Omental fat pad (tissue), 4 donors: Measurements from ENCODE around the gene MAST4. TPM values are rescaled to one million over a fixed set of nuclear protein-coding genes. Genes with fewer than 3 reads are reported as not detected.

ENCODE experiments used
- ATAC-seq: fragments of 150-250 bp; one replicate; pipeline ENCODE4 v1.9.1; 2016; ENCODE audit warnings: mild to moderate bottlenecking, moderate library complexity; ENCODE audit not compliant: low FRiP score
- DNase-seq: peaks from one replicate; pipeline ENCODE4 v3.0.0-alpha.2; 2019; ENCODE audit warnings: low spot score
- CTCF ChIP-seq, 3 donors: fragments of 450-650 bp; IDR thresholded peaks; one replicate each; pipeline ENCODE4 v1.5.1; 2016 to 2017; ENCODE audit warnings: antibody characterized with exemption in 3 of 3, mild to moderate bottlenecking in 3 of 3, moderate library complexity in 2 of 3
- total RNA-seq, 4 donors: library from RNA; depleted of rRNA; stranded (reverse); fragments of >200 nt; gene quantifications; one replicate each; pipeline ENCODE4 v1.1.0, GENCODE V29; 2016

The MAST4 gene
- total RNA-seq, 4 donors from 2014 or later = 52.2 to 76.8 (median 57.3) TPM

DNA sequence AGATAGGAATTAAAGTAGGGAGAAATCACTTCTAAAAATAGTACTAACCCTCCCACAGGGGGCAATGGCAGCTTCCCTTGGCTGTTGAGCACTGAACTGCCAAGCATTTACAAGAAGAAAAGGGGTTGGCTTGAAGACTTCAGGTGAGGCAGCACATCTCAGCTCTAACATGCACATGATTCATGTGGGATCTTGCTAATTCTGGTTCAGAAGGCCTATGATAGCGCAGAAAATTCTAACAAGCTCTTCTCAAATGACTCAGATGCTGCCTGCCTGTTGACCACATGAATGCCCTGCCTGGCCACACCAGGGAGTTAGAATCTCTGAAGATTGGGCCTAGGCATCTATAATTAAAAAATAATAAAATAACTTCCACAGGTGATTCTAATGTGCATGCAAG is 577.8 kb downstream of the MAST4 start:
- no peak for ATAC-seq
- DNase-seq = no peak
- no peak for TF ChIP-seq CTCF (IDR thresholded peaks at IDR 0.05)

- no peak for ATAC-seq
- no peak for TF ChIP-seq CTCF (IDR thresholded peaks at IDR 0.05)
- DNase-seq = no peak
Observed at GRCh38 chr5:67176936-67177335, 580.7 kb downstream of the MAST4 start.

DNA sequence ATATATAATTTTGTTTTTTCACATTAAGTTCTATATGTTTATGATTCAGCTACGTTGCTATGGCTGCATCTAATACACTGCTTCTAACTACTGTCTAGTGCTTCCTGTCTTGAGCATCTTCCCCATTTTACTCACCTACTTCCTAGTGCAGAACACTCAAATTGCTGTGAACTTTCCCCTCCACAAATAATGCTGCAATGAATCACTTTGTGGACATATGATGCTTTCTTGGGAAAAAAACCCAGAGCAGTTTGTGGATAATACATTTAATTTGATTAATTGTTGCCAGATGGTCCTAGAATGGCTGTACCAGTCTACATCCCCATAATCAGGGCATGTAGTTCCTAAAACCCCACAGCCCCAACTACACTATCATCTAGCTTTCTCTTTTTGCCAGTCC is 581.9 kb downstream of the MAST4 start:
- DNase-seq = no peak
- TF ChIP-seq CTCF (IDR thresholded peaks at IDR 0.05) = no peak
- ATAC-seq = no peak

DNA sequence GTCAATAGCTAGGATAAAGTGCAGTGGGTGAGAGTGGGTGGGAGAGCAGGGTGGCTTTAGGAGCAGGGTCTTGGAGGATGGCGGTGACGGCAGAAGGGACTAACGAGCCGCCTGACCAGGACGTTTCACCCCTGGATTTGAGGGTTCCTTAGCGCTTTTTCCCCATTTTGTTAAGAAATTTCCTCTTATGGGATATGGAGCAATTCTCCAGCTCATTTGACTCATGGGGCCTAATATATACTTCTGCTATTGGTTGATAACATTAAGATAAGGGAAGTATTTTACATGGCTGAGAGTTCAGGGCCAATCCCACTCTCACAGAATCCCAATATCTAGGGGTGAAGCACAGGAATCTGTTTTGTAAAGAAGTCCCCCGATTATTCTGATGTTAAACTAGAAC is 582.8 kb downstream of the MAST4 start:
- TF ChIP-seq CTCF (IDR thresholded peaks at IDR 0.05) = no peak
- DNase-seq (no peak), ATAC-seq (no peak)

- no peak for ATAC-seq
- no peak for TF ChIP-seq CTCF (IDR thresholded peaks at IDR 0.05)
- no peak for DNase-seq
Observed at GRCh38 chr5:67179697-67180361, 583.6 kb downstream of the MAST4 start.

DNA sequence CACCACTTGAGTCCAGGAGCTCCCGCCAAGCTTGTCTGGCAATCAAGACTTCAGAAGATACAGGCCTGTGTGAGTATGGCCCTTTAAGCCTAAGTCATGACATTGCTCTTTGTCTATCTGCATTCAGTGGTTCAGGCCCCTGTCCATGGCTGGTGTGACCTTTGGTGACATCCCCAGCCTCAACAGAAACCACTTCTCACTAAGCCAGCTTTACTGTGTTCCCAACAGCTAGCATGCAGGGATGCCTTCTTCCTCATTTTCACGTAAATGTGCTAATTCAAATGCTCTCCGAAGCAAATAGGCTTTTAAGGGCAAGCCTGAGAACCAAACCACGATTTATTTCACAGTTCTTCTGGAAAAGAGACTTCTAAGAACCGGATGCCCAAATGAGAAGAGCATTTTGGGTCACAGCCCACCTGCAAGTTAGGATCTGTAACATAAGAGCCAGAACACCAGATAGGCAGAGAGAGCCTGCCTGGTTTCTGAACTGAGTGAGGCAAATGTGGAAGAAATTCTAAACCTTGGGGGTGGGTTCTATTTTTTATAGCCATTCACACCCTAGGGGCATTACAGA is 585.5 kb downstream of the MAST4 start:
- DNase-seq (no peak), ATAC-seq (no peak)
- TF ChIP-seq CTCF (IDR thresholded peaks at IDR 0.05) = no peak

DNA sequence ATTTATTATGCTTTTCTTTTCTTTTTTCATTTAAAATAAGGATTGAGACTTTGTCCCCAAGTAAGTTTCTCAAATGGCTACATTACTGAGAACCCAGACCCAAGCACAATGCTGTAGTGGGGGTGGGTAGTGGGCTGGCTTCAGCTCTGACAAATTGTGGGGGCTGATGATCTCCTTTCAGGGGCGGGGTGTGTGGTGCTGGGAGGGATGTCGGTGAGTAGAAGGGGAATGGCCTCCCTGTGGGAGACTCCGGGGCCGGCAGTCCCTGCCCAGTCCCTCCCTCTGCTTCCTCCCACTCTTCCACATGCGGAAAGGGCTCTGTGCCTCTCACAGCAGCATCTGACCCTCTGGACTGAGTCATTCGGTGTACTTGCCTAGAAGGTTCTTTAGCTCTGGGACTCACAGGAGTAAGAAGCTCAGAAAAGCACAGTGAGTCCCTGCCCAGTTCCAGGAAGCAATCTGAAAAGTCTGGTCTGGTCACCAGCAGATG is 586.2 kb downstream of the MAST4 start:
- peak; percentile 98 for ATAC-seq
- TF ChIP-seq CTCF (IDR thresholded peaks at IDR 0.05) = no peak
- peak; percentile 34 for DNase-seq
